Endometrium (tissue), 2 donors: ENCODE measurements around the gene TELO2.

ENCODE experiments used
- FAIRE-seq: peaks from 2 replicates; lab custom pipeline; 2012; peaks lifted over from hg19 to GRCh38; lab: Jason Lieb, UNC
- donor health status: control.
- donor health status: control.

TELO2 gene

GRCh38 chr16:1492923-1493745, at the start of gene TELO2:
TELO2 (plus strand) TSS chr16:1493360; CDS start chr16:1494282, 922 bp downstream.
- no peak for FAIRE-seq

- FAIRE-seq, result no peak
These were observed 49.7 kb upstream of the TELO2 start for GRCh38 chr16:1443403-1443973.

DNA sequence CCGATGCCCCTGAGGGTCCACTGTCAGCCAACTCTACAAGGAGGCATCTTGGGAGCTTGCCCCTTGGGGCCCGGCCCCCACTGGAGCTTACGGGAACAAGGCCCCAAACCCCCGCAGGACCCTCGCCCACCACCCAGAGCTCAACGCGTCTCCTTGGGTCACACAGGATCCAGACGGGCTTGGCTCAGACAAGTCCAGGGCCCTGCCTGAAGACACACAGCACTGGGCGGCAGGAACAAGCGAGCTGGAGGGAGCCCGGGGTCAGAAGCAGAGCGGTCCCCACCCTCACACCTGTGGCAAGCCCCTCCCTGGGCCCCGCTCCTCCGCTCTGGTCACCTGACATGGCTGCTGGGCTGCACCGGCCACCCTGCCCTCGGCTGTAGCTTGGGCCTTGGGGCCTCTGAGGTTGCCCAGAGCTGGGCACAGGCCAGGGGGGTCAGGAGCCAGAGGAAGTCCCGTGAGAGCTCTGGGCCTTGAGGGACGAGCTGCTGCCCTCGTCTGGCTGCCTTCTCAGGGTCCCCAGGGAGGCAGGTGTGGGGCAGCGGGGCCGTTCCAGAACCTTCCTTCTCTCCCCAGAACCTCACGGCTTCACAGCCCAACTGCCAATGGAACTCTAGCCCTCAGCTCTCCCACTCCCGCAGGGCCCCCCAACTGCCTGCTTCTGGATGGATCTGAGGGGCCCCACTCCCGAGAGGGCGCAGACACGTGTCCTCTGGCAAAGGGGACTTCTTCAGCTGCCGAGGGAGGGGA, 49.0 kb upstream of the TELO2 start, which contains the start of gene CCDC154:
Gene CCDC154, minus strand, starts transcription at position 577 of the 750 bp plus-strand sequence. Its CDS starts 234 bp downstream, at position 343.
- no peak for FAIRE-seq

- no peak for FAIRE-seq
These were observed 48.2 kb upstream of the TELO2 start for GRCh38 chr16:1444730-1445517.

DNA sequence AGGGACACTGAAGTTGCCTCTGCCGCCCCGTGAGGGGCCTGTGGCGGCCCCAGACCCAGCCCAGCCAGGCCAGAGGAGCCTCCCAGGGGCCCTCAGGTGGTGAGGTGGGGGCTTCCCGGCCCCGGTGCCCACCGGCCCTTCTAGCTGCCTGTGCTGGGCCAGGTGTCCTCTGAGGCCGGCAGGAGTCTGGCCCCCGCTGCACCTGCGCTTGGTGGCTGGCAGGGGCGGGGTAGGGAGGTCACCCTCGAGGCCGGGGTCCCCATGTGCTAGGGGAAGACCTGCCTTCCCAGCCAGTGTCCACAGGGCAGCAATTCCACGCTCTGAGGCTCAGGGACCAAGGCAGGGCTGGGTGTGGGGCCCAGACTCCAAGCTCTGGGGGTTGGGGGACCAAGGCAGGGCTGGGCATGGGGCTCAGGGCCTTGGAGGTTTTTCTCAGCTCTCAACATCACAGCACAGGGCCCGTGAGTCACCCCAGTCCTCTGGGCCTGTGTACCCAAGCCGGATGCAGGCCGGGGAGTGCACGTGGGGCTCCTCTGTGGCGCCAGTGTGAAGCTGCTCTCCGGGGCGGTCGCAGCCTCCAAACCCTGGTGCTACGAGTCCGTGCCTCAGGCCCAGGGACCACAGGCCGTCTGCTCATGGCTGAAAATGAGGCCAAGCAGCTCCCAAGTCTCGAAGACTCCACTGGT, 47.5 kb upstream of the TELO2 start:
- FAIRE-seq, result no peak

DNA sequence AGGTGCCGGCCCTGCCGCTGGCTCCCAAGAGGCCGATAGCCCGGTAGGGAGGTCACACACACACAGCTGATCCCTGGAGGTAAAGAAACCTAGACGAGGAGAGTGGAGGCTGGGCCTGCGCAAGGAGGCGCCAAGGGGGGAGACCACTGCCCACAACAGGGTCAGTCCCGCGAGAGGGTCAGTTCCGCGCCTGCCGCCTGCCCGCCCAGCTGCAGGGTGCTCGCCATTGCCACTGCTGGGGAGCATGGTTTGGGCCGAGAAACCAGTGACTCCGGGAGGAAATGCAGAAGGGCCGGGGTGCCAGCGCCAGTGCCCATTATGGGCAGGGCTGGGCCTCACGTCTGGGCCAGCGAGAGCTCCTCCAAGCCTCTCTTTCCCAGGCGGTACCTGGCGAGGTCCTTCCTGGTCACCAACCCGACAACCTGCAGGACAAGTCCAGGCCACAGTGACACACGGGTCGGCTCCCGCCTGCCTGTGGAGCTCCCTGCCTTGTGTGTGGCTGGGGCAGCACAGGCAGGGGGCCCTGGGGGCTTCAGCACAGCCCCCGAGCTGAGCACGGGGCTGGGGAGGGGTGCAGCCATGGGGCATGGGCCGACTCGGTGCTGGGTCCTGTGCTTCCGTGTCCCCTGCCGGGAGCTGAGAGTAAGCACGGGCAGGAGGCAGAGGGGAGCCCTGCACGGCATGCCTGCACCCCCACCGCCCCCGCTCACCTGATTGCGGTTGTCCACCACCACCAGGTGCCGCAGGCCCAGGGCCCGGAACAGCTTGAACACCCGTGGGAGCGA, 46.7 kb upstream of the TELO2 start:
- FAIRE-seq, result no peak

DNA sequence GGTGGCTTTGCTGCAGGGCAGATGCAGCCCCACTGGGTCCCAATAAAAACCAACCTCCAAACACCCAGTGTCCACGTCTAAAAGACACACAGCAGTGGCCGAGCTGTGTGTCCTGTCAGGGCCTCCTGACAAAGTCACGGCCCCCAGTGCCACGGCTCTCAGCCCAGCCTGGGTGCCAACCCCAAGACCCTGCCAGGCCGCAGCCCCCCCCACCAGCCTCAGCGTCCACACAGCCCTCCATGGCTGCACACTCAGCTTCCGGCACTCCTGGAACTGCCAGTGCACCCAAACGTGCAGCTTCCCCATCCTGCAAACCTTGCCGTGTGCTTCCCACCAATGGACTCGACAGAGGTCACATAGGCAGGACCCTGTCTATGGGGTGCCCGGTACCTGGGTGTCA, 45.2 kb upstream of the TELO2 start:
- FAIRE-seq, result no peak

GRCh38 chr16:1448536-1449116, 44.5 kb upstream of the TELO2 start:
- FAIRE-seq, result no peak

GRCh38 chr16:1449201-1449788, 43.9 kb upstream of the TELO2 start:
- FAIRE-seq, result no peak

- no peak for FAIRE-seq
These were observed 42.9 kb upstream of the TELO2 start for GRCh38 chr16:1450218-1450617.

GRCh38 chr16:1450841-1451240, 42.3 kb upstream of the TELO2 start:
- FAIRE-seq, result no peak

DNA sequence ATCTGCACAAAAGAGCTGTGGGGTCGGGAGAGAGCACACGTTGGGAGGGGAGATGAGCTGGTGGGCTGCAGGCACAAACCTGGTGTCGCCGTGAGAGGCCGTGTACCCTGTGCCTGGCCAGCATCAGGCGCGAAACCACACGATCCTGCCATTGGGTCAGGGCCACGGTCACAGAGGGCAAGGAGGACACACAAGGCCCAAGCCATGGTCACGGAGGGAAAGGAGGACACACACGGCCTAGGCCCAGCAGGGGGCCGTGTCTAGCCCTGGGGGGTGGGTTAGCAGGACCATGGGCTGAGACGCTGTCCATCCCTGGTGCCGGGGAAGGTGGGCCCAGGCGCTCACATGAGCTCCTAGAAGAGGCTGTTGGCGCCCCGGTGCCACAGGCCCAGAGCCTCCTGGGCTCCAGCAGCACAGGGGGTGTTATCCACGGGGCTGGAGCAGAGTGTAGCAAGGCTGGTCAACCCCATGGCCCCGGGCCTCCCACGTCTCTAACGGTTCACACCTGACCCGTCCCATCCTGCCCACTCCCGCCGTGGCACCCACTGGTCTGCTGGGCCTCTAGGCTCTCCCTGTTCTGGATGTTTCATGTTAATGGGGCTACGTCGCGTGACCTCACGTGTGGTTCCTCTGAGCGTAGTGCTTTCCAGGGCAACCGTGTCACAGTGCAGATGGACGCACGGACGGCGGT, 41.3 kb upstream of the TELO2 start:
- FAIRE-seq, result no peak

DNA sequence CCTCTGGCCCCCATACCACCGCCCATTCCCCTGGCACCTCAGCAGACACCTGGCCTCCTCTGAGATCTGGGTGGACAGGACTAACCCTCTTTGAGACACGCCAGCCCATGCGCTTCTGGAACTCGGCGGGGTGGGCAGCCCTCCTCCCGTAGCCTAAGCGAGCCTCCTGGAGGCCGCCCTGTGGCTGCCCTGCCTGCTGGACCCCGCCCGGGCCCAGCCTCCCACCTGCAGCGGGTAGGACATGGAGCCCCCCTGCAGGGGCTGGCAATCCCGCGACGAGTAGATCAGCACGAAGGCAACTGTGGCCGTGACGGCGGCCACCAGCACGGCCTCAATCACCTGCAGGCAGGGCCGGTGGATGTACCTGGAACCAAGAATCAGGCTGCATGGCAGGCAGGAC, 40.6 kb upstream of the TELO2 start:
- FAIRE-seq, result no peak

DNA sequence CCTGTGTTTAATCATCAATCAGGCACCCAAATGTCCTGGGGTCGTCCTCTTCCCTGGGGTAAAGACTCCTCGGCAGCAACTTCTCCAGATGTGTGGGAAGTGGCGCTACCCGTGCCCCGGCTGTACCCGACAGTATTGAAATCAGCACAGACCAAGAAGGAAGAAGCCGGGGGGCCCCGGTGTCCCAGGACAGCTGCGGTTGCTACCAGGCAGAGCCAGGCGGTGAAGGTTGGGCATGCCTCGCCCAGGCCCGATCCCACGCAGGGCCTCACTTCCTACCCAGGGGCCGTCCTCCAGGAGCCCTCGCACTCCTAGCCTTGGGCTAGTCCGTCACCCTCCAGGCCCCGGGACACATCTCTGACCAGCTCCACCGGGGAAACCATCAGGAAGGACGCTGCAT, 39.8 kb upstream of the TELO2 start:
- no peak for FAIRE-seq

- no peak for FAIRE-seq
These were observed 38.6 kb upstream of the TELO2 start for GRCh38 chr16:1454561-1454960.

GRCh38 chr16:1455190-1456171, 37.7 kb upstream of the TELO2 start:
- FAIRE-seq, result no peak

- no peak for FAIRE-seq
These were observed 36.2 kb upstream of the TELO2 start for GRCh38 chr16:1456951-1457350.
